Esophagus (tissue), 2 donors: Measurements from ENCODE around the gene INTS15. TPM values are rescaled to one million over a fixed set of nuclear protein-coding genes. Genes with fewer than 3 reads are reported as not detected.

ENCODE experiments used
- H3K27ac ChIP-seq, 2 donors: one replicate each; pipeline ENCODE4 v1.5.1; 2013; ENCODE audit warnings: low read depth in 2 of 2, mild to moderate bottlenecking in 2 of 2, inconsistent platforms in 1 of 2, low read length in 1 of 2, moderate library complexity in 1 of 2
- H3K27me3 ChIP-seq, 2 donors: one replicate each; pipeline ENCODE4 v1.6.1; 2013; ENCODE audit warnings: low read length in 2 of 2, control low read depth in 1 of 2, mild to moderate bottlenecking in 1 of 2; ENCODE audit not compliant: insufficient read depth in 2 of 2, control insufficient read depth in 1 of 2
- H3K36me3 ChIP-seq, 2 donors: one replicate each; pipeline ENCODE4 v1.6.1; 2013; ENCODE audit warnings: low read length in 1 of 2; ENCODE audit not compliant: control insufficient read depth in 2 of 2, insufficient read depth in 2 of 2
- H3K4me1 ChIP-seq, 2 donors: one replicate each; pipeline ENCODE4 v1.6.1; 2013; ENCODE audit warnings: low read length in 1 of 2; ENCODE audit not compliant: control insufficient read depth in 2 of 2, insufficient read depth in 2 of 2
- H3K4me3 ChIP-seq, 2 donors: one replicate each; pipeline ENCODE4 v1.5.1; 2013; ENCODE audit warnings: low read length in 2 of 2, mild to moderate bottlenecking in 2 of 2, low read depth in 1 of 2, moderate library complexity in 1 of 2
- H3K9me3 ChIP-seq, 2 donors: one replicate each; pipeline ENCODE4 v1.6.1; 2013; ENCODE audit warnings: mild to moderate bottlenecking in 2 of 2, low read depth in 1 of 2, low read length in 1 of 2, moderate library complexity in 1 of 2; ENCODE audit not compliant: control insufficient read depth in 2 of 2, insufficient read depth in 1 of 2
- WGBS, 2 donors: extraction: QIAGEN DNeasy Blood & Tissue Kit; methylation state at CpG; one replicate each; pipeline ENCODE4 v1.1.7; 2013; 5-methylcytosine and 5-hydroxymethylcytosine counted together
- polyA plus RNA-seq, 2 donors: library from polyadenylated mRNA; stranded (reverse); fragments of 200-250 nt; gene quantifications; one replicate each; pipeline ENCODE4 v1.2.3, GENCODE V29; 2013
- donor health status: healthy with polysubstance abuse.
- donor health status: Bipolar disorder and iron deficiency.

INTS15 gene
- polyA plus RNA-seq, 2 donors, result 8.9 to 11.8 TPM

GRCh38 chr7:6654113-6654841 lies 64.5 kb downstream of the INTS15 start:
- Histone ChIP-seq H3K27me3 (no peaks in the 10 kb centered on the region), H3K27ac (no peak overlapping the region), H3K36me3 (peaks cover 12 to 44% of the 10 kb centered on the region in 2 donors), H3K4me1 (peaks cover 0 to 2% of the 10 kb centered on the region in 2 donors), H3K4me3 (no peak overlapping the region), H3K9me3 (peaks cover 0 to 20% of the 10 kb centered on the region in 2 donors)
- 95 to 96% methylated on average over 91 to 94 of the region's 94 CpGs for WGBS, 2 donors

GRCh38 chr7:6654842-6655610 lies 65.2 kb downstream of the INTS15 start:
- Histone ChIP-seq H3K9me3 (peaks cover 0 to 20% of the 10 kb centered on the region in 2 donors), H3K27me3 (no peaks in the 10 kb centered on the region), H3K36me3 (peaks cover 12 to 38% of the 10 kb centered on the region in 2 donors), H3K4me3 (no peak overlapping the region), H3K4me1 (peaks cover 2 to 3% of the 10 kb centered on the region in 2 donors), H3K27ac (no peak overlapping the region)
- 93 to 95% methylated on average over 48 of the region's 48 CpGs for WGBS, 2 donors

GRCh38 chr7:6655636-6656385 lies 66.0 kb downstream of the INTS15 start:
- Histone ChIP-seq H3K4me1 (peaks cover 2 to 3% of the 10 kb centered on the region in 2 donors), H3K27ac (no peak overlapping the region), H3K4me3 (no peak overlapping the region), H3K9me3 (peaks cover 0 to 20% of the 10 kb centered on the region in 2 donors), H3K36me3 (peaks cover 12 to 33% of the 10 kb centered on the region in 2 donors), H3K27me3 (no peaks in the 10 kb centered on the region)
- WGBS, 2 donors, result 92% methylated on average over 16 to 17 of the region's 17 CpGs

GRCh38 chr7:6656413-6656812 lies 66.6 kb downstream of the INTS15 start:
- WGBS, 2 donors, result 94 to 95% methylated on average over 9 of the region's 9 CpGs

More at GRCh38 chr7:6656413-6656812, 66.6 kb downstream of the INTS15 start:
- peaks cover 0 to 20% of the 10 kb centered on the region in 2 donors for H3K9me3 ChIP-seq
- H3K27ac ChIP-seq, result no peak overlapping the region
- H3K4me3 ChIP-seq, result no peak overlapping the region
- H3K4me1 ChIP-seq, result peaks cover 2 to 3% of the 10 kb centered on the region in 2 donors
- peaks cover 12 to 32% of the 10 kb centered on the region in 2 donors for H3K36me3 ChIP-seq
- no peaks in the 10 kb centered on the region for H3K27me3 ChIP-seq

Other genes with a start within 250 kb of the INTS15 start
- 1 to 10 TPM; 9.2 to 9.6 TPM for gene FAM220A, start 241.1 kb upstream of the INTS15 start, polyA plus RNA-seq
- gene RAC1, start 215.5 kb upstream of the INTS15 start, polyA plus RNA-seq, result 100 to 1,000 TPM; 440 to 451 TPM
- gene DAGLB, start 142.1 kb upstream of the INTS15 start, polyA plus RNA-seq, result 1 to 10 TPM; 8.4 to 9.2 TPM
- 10 to 100 TPM; 42.1 to 52.2 TPM for gene KDELR2, start 105.9 kb upstream of the INTS15 start, polyA plus RNA-seq
- gene GRID2IP, start 38.6 kb upstream of the INTS15 start, polyA plus RNA-seq, result under 1 TPM; 0.39 to 0.44 TPM
- gene ZDHHC4, start 12.6 kb upstream of the INTS15 start, polyA plus RNA-seq, result 10 to 100 TPM; 13.6 to 26.1 TPM
- 1 to 10 TPM in 1 of 2 donors, under 1 TPM in 1; 0.35 to 1.2 TPM for gene ZNF853, start 25.6 kb downstream of the INTS15 start, polyA plus RNA-seq
- gene ZNF316, start 47.3 kb downstream of the INTS15 start, polyA plus RNA-seq, result 10 to 100 TPM; 11.9 to 21.1 TPM
- gene ZNF12, start 116.9 kb downstream of the INTS15 start, polyA plus RNA-seq, result 1 to 10 TPM; 7.0 to 7.9 TPM
- gene RSPH10B2, start 164.1 kb downstream of the INTS15 start, polyA plus RNA-seq, result under 1 TPM; 0.04 to 0.10 TPM
- gene CCZ1B, start 236.3 kb downstream of the INTS15 start, polyA plus RNA-seq, result 10 to 100 TPM; 20.5 to 40.3 TPM